ENCODE results near the gene PISD.

The PISD gene

DNA sequence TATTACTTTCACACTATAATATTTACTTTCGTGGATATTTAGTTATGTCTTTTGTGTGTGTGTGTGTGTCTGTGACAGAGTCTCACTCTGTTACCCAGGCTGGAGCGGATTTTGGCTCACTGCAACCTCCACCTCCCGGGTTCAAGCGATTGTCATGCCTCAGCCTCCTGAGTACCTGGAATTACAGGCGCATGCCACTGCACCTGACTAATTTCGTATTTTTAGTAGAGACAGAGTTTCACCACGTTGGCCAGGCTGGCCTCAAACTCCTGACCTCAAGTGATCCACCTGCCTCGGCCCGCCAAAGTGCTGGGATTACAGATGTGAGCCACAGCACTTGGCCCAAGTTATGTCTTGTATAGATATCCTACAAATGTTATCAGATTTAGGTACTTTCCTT lies 9.9 kb downstream of the PISD start:
- DNase-seq: no peak

- DNase-seq: no peak
Observed at GRCh38 chr22:31651664-31652063, 10.4 kb downstream of the PISD start.

GRCh38 chr22:31650391-31650790 lies 11.6 kb downstream of the PISD start:
- no peak for DNase-seq

- no peak for DNase-seq
Observed at GRCh38 chr22:31647523-31648320, 14.3 kb downstream of the PISD start.

DNA sequence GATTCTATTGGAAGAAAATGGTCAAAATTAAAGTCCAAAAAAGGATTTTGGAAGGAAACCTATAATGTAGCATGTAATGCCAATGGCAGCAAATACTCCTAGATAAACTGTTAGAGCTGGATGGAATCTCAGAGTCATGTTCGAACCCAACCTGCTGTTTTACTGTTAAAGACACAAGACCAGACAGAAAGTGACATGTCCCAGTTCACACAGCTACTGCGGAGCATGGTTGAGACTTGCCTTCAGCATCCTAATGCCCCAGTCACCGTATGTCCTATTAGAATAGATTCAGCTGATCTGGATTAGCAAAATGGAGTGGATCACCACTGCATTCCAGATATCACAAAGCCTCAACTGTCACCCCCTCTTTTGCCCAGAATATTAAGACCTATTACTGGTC lies 14.9 kb downstream of the PISD start:
- no peak for DNase-seq

- DNase-seq: no peak
Observed at GRCh38 chr22:31646186-31647019, 15.6 kb downstream of the PISD start.

GRCh38 chr22:31639436-31640039 lies 22.5 kb downstream of the PISD start:
- DNase-seq: no peak

DNA sequence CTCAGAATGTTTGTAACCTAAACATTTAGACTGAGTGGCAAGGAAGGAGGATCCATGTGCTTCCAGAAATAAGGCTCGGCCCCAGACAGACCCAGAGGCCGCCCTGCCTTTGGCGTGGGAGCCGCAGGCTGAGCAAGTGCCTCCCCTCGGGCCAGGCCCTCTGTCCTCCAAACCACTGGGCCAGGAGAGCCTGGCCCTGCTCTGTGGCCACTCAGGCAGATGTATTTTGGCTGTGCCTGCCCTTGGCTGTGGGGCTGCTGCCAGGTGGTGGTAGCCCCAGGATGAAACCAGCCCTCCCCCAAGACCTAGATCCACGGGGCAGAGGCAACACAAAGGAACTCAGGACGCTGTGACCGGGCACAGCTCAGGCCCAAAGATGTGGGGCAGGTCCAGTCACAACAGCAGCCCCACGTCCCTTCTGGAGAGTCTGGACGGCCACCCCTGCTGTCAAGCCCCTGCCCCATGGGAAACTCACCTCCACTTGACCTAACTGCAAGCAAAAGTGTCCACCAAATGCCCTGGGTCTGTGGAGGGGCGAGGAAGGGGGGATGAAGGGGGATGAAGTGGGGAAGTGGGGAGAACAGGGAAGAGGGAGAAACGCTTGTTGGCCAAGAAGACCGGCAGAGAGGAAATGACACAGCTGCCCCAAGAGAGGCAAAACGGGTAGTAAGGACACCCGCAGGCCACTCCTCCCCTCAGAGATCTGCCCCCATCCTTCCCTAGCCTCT lies 24.0 kb downstream of the PISD start:
- DNase-seq: peak; percentile 63

- DNase-seq: peak; percentile 62
Observed at GRCh38 chr22:31637447-31637890, 24.5 kb downstream of the PISD start.

DNA sequence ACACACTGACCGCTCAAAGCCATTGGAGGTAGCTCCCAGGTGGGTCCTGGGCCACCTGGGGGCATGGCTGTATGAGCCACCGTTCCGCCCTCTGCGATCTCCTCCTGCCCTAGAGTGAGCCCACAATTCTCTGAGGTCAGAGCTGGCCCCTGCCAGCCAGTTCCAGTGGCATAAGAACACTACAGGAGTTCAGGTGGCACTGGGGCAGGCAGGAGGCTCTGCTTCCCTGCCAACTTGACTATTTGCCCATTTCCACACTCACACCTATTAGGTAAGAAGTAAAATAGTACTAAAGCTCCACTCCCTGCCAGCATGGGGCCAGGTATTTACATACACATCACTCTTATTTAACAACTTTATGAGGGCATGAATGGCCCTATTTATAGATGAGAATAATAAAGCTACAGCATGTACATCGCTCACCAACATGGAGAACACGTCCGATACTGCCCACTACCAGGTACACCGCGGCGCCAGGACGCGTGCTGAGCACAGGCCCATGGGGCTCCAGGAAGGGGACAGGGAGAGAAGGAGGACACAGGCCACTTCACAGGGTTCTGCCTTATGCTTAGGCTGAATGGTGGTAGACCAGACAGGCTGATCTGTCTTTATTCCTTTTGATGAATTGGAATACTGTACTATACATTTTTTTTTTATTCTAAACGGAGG lies 26.2 kb downstream of the PISD start:
- DNase-seq: no peak

GRCh38 chr22:31631436-31631835 lies 30.6 kb downstream of the PISD start:
- no peak for DNase-seq

GRCh38 chr22:31630331-31631329 lies 31.4 kb downstream of the PISD start:
- peak; percentile 92 for DNase-seq

- DNase-seq: no peak
Observed at GRCh38 chr22:31629741-31630184, 32.3 kb downstream of the PISD start.

GRCh38 chr22:31628969-31629708 lies 32.9 kb downstream of the PISD start:
- no peak for DNase-seq

DNA sequence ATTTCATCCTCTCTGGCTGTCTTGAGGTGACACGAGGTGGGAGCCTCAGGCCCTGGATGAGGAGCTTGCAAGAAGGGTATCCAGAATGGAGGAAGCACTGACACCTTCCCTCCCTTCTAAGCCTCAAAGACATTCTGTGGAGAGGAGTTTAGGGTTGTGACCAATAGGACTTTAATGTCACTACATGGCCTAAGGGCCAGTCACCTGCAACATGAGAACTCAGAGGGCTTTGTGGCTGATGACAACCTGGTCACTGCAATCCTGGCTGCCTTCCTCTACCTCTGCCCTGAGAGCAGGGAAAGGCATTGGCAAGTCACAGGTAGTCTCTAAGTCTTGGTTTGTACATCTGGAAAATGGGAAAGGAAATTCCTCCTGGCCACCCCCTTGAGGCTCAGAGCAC lies 33.7 kb downstream of the PISD start:
- DNase-seq: no peak

GRCh38 chr22:31627223-31627731 lies 34.7 kb downstream of the PISD start:
- DNase-seq: no peak

DNA sequence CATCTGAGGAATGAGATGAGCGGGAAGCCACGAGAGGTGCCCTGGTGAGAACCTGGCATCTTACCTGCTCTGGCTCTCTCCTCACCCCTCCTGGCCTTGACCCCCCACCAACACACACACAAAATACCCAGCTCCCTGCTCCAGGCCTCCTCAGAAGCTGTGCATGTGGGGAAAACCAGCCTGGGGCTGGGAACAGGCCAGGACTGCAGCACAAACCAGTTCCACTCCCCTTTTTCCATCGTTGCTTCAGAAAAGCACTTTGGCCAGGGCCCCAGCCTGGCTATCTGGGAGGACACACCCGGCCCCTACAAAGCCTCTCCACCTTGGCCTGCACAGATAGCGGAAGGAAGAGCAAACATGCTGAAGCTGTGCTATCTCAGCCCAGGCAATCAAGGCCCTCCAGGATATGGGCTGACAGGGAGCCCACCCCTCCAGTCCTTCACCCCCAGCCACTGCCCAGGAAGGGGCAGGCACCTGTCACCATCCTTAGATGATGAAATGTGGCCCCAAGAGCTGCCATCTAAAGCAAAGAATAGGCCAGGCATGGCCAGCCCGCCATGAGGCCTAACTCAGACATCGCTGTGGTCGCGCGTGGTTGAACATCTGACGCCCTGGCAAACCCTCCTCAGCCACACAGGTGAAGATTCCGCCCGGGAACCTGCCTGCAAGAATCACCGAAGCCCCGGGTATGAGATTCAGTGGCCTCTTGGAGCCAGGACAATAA lies 35.4 kb downstream of the PISD start:
- no peak for DNase-seq

- DNase-seq: no peak
Observed at GRCh38 chr22:31625661-31626426, 36.2 kb downstream of the PISD start.

DNA sequence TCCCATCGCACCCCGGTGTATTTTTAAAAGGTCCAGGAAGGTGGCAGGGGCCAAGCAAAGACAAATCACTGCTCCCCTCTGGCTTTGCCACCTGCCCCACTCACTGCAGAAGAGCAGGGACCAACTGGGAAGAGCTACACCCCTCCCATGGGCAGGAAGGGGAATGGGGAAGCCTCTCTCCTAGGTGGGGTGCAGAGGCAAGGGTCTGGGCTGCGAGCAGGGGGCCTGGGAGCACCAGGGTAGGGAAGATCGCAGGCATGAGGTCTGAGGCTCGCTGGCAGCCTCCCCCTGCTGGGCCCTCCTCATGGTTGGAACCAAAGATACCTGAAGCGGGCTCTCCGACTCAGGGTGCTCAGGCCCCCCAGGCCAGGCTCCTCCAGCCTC lies 36.8 kb downstream of the PISD start:
- no peak for DNase-seq

All from CD4-positive, alpha-beta T cell treated with Interleukin-15 for 1 hour (primary cell).